ENCODE data around the gene PPFIA1.

GRCh38 chr11:70409437-70409836, 138.9 kb downstream of the PPFIA1 start:
- TF ChIP-seq FOXK2 (IDR thresholded peaks at IDR 0.05) (no peak), SP1 (IDR thresholded peaks at IDR 0.05) (no peak), FOXM1 (IDR thresholded peaks at IDR 0.05; ENCODE audit: borderline replicate concordance) (no peak), TARDBP (IDR thresholded peaks at IDR 0.05) (no peak)

Data from HEK293T (cell line).